Measurements from ENCODE around the gene CCDC88A.

The CCDC88A gene

DNA sequence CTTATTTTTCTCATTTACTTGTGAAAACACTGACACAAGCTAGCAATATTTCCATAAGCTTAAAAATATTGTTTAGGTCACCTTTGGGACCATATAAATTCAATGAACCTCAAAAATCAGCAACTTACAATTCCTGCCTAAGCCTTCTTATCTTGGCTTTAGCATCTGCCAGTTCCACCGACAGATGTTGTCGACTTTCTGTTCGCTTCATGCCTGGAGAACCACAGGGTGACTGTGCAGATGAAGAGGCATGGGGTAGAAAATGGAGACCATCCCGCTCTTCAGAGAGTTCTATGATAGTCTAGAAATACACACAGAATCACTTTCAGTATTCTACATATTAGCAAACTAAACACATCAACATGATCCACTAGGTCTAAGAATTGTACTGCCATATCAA, 64.2 kb downstream of the CCDC88A start:
- no peak for DNase-seq (ENCODE audit: low read depth)
- TF ChIP-seq, protein P1, sequence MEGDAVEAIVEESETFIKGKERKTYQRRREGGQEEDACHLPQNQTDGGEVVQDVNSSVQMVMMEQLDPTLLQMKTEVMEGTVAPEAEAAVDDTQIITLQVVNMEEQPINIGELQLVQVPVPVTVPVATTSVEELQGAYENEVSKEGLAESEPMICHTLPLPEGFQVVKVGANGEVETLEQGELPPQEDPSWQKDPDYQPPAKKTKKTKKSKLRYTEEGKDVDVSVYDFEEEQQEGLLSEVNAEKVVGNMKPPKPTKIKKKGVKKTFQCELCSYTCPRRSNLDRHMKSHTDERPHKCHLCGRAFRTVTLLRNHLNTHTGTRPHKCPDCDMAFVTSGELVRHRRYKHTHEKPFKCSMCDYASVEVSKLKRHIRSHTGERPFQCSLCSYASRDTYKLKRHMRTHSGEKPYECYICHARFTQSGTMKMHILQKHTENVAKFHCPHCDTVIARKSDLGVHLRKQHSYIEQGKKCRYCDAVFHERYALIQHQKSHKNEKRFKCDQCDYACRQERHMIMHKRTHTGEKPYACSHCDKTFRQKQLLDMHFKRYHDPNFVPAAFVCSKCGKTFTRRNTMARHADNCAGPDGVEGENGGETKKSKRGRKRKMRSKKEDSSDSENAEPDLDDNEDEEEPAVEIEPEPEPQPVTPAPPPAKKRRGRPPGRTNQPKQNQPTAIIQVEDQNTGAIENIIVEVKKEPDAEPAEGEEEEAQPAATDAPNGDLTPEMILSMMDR (conservative IDR thresholded peaks at IDR 0.05; ENCODE audit: control insufficient read depth, insufficient read depth, low read depth, low read length): no peak
- H3K4me3 ChIP-seq (ENCODE audit: control insufficient read depth, low read depth, low read length): no peak overlapping the region

DNA sequence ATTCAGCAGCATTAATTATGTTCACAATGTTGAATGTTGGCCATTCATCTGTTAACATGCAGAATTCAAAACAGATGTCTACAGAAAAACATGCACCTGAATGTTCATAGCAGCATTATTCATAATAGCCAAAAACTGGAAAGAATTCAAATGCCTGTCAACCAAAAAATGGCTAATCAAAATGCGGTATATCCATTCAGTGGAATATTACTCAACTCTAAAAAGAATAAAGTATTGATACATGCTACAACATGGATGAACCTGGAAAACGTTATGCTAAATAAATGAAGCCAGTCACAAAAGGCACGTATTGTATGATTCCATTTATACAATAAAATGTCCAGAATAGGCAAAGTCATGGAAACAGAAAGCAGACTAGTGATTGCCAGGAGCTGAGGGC, 68.0 kb downstream of the CCDC88A start:
- TF ChIP-seq, protein P1 (conservative IDR thresholded peaks at IDR 0.05; ENCODE audit: control insufficient read depth, insufficient read depth, low read depth, low read length): no peak
- H3K4me3 ChIP-seq (ENCODE audit: control insufficient read depth, low read depth, low read length): no peak overlapping the region
- DNase-seq (ENCODE audit: low read depth): no peak

DNA sequence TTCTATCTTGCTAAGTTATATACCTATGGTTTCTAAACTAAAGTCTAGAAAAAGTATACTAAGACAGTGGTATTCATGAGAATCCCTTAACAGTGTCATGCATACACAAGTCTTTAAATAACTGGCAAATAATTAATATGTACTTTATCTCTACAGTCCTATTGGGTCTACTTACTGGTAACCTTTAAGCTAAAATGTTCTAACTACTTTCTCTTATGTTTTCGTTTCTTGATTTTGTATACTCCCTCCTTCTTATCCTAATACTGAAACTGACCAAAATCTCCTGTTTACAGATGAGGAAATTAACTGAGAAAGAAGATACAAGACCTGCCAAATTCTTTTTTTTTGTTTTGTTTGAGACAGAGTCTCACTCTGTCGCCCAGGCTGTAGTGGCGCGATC, 74.6 kb downstream of the CCDC88A start:
- no peak for DNase-seq (ENCODE audit: low read depth)
- no peak overlapping the region for H3K4me3 ChIP-seq (ENCODE audit: control insufficient read depth, low read depth, low read length)
- TF ChIP-seq, protein P1 (conservative IDR thresholded peaks at IDR 0.05; ENCODE audit: control insufficient read depth, insufficient read depth, low read depth, low read length): no peak

DNA sequence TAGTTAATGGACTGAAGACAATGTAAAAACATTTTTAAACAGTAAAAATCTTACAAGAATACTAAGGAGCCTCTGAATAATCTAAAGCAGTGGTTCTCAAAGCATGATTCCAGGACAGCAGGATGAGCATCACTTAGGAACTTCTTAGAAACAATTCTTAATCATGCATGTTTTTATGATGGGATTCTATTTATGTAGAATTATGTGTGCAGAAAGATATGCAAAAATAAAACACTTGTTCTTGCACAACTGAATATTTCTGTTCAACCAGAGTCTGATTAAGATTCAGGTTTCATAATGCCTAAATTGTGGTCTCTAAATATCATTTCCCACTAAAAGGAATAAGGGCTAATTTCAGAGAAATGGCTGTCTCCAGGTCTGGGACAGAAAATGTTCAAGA, 81.4 kb downstream of the CCDC88A start:
- TF ChIP-seq, protein P1 (conservative IDR thresholded peaks at IDR 0.05; ENCODE audit: control insufficient read depth, insufficient read depth, low read depth, low read length): no peak
- DNase-seq (ENCODE audit: low read depth): peak; percentile 5

DNA sequence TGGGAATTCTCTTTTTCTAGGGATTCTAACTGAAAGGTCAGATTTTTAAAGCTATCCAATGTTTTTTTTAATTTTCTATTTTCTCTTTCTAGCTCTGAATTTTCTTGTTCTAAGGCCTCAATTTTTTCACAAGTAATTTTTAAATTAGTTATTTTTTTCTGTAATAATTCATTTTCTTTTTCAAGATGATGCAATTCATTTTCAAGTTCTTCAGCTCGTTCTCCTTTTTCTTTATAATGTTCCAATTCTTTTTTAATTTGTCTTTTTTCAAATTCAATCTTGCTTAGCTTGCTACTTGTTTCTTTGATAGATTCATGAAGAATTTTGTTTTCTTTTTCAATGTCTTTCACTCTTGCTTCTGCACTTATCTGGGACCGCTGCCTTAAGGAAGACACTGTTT, 84.9 kb downstream of the CCDC88A start:
- TF ChIP-seq, protein P1 (conservative IDR thresholded peaks at IDR 0.05; ENCODE audit: control insufficient read depth, insufficient read depth, low read depth, low read length): no peak
- H3K4me3 ChIP-seq (ENCODE audit: control insufficient read depth, low read depth, low read length): no peak overlapping the region
- DNase-seq (ENCODE audit: low read depth): no peak

More for the DNA sequence above, 81.4 kb downstream of the CCDC88A start:
- no peak overlapping the region for H3K4me3 ChIP-seq (ENCODE audit: control insufficient read depth, low read depth, low read length)

DNA sequence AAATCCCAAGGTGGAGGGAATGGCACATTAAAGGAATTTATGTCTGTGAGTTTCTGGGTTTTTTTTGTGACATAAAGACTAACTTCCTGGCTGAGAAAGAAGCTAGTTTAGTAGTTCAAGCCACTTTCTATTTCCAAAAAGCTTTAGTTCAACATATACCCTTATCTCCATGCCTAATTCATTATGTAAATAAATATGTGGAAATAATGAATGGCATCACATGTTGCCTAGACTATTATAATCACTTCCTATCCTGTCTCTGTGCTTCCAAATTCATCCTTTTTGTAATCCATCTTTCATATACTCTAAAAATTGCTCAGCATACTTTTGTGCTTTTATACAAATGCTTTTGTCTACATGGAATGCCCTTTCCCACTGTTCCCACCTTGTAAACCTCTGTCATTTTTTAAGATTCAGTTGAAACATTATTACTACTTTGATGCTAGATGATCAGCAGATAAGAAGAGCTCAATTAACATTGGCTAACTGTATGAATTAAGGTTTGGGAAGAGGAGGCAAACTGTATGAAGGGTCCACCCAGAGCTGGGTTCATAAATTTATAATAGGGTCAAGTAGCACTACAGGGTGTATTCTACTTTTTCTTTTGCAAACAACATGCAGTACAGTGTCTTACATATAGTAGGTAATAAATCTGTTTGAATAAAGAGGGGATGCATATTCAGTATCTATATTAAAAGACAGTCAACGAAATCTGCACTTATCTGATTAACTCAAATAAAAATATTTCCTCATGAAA, 88.9 kb downstream of the CCDC88A start:
- TF ChIP-seq, protein P1 (conservative IDR thresholded peaks at IDR 0.05; ENCODE audit: control insufficient read depth, insufficient read depth, low read depth, low read length): no peak
- H3K4me3 ChIP-seq (ENCODE audit: control insufficient read depth, low read depth, low read length): no peak overlapping the region
- DNase-seq (ENCODE audit: low read depth): no peak
